GM21717 (cell line): ENCODE data around the gene MAS1L.
"Not testable (repeated sequence)": the region's sequence is repeated elsewhere in the genome, so short reads cannot be mapped to it uniquely, and the experiment has no call there.

Experiments
- ATAC-seq: cut with Tn5 transposase; IDR thresholded peaks from one replicate; pipeline ENCODE4 v1.9.1; 2021; ENCODE audit warnings: mild to moderate bottlenecking, moderate library complexity; ENCODE audit not compliant: unreplicated experiment

The MAS1L gene

DNA sequence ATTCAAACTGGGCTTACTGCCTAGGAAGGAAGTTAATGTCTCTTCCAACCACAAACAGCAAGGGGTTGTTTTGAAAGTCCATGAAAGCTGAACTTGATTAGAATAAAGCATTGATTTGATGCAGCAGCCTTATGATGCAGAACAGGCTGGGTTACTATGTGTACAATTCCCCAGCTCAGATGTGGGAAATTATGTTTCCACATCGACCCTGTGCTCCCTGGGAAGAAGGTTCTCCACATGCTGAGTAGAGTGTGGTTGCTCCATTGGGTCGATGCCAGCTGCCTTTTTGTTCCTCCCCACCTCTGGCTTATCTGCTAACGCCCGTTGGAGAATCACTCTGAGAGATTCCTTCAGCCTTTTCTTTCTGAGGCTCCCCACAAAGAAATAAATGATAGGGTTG lies 1.2 kb downstream of the MAS1L start:
- no peak for ATAC-seq

DNA sequence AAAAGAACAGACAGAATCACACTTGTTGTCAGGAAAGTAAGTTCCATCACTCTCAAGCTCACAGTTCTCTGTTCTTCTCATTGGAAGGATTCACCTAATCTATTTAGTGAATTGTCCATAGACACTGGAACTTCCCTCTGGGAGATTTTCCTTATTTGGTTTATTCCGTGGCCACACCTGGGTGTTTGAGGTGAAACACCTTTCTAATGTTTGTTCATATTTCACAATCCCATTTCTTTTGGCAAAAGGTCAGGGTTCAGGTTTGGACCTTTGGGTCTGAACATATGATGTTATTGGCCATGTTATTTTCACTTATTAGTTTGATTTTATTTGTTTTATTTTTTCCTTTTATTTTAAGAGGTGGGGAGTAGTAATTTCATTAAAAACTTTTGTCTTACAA lies 4.0 kb downstream of the MAS1L start:
- ATAC-seq, result no peak

DNA sequence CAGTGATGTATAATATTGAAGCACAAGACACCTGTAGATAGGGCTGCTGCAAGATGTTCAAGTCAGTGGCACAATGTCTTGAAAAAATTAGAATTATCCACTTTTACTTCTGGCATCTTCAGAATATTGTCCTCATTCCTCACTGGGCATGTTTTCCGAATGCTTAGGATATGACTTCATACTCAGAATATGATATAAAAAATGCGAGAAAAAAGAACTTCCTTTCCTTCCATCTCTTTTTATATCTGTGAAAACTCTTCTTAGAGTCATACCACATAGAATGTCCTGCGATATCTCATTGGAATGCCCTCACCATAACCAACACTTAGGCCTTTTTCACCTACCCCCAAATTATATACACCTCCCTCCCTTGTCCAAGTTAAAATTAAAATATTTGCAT lies 4.6 kb downstream of the MAS1L start:
- no peak for ATAC-seq

DNA sequence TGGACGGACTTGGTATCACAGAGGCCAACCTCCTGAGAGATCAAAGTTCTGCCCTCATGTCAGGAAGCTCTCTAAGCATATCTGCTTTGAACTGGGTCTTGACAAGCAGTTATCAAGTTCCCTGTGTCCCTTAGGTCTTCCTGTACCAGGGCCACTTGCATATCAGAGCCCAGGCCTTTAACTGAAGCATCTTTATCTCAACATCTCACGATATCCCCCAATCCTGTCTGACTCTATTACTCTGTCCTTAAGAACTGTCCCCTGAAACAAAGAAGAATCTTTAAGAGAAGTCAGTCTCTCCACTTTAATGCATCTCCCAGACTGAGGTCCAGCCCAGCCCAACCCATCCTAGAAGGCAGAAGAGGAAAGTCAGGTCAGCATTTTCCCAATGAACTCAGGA lies 8.2 kb downstream of the MAS1L start:
- ATAC-seq, result no peak

- ATAC-seq, result no peak
These were observed 9.0 kb downstream of the MAS1L start for GRCh38 chr6:29478740-29479139.

DNA sequence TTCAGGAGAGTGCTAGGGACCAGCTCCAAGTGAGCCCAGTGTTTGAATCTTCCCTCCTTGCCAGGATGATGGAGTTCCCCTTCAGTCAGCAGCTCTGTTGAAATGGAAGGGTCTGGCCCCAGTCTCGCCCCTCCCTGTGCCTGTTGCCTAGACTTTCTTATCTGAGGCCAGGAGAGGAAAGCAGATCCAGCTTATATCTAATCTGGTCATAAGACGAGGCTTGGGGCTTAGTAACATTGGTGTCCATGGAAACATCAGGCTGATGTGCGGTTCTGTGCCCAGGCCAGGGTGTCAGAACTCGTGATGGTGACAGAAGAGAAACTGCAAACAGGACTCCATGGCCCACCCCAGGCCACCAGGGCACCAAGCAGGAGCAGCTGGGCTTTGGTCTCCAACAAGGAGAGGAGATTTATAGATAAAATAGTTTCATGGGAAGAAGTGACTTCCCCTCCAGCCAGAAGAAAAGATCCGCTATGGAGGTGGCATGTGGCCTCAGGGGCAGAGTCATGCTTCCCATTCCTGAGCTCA lies 9.8 kb downstream of the MAS1L start:
- ATAC-seq, result no peak

DNA sequence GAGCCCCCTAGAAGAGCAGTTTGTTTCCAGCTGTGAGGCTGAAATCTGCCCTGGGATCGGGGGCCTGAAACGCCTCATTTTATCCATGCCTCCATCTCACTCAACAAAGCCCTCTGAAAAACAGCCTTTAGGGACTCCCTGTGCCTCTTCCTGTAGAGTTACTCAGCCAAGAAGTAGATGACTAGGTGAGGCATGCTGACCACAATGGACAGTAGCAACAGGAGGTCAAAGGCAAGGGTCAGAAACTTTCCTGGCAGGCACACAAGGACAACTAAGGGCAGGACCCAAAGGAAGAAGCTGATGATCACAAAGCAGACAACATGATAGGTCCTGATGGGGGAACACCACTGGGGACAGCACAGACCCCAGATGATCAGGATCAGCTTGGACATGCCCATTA lies 12.8 kb downstream of the MAS1L start:
- ATAC-seq, result no peak

DNA sequence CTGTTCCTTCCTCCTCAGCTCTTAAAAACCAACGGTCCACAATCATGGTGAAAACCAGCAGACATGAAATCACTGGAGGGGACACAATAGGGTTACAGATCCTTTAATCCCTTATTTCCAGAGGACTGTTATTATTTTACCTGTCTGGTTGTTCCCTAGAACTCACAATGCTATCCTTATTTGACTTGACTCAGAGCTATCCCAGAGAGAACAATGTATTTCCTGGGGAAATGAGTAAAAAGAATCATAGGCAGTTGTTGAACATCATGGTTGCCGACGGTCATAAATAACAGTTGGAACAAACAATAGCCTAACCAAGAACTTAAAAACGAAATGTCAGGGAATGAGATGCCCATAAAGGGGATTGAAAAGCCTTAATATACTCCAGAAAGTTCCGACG lies 21.5 kb downstream of the MAS1L start:
- no peak for ATAC-seq

DNA sequence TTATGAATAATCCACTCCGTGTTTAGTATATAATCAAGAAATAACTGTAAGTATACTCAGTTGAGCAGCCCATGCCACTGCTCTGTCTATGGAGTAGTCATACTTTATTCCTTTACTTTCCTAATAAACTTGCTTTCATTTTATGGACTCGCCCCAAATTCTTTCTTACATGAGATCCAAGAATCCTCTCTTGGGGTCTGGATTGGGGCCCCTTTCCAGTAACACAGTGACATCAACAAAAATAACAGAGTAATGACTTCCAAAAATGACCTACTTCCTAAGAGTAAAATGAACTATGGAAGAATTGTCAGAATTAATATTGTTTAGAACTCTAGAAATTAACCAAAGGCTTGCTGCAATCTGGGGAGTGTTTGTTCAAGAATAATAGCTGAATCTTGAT lies 22.0 kb downstream of the MAS1L start:
- no peak for ATAC-seq

GRCh38 chr6:29465279-29465678 lies 22.5 kb downstream of the MAS1L start:
- ATAC-seq, result no peak

DNA sequence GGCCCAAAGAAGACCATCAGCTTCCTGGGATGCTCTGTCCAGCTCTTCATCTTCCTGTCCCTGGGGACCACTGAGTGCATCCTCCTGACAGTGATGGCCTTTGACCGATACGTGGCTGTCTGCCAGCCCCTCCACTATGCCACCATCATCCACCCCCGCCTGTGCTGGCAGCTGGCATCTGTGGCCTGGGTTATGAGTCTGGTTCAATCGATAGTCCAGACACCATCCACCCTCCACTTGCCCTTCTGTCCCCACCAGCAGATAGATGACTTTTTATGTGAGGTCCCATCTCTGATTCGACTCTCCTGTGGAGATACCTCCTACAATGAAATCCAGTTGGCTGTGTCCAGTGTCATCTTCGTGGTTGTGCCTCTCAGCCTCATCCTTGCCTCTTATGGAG lies 25.7 kb downstream of the MAS1L start:
- ATAC-seq, result no peak

GRCh38 chr6:29461021-29461814 lies 26.5 kb downstream of the MAS1L start:
- ATAC-seq, result no peak

GRCh38 chr6:29456971-29457370 lies 30.8 kb downstream of the MAS1L start, which contains the start of the genes OR11A1 and OR2H1:
OR11A1 (minus strand) TSS chr6:29457071; CDS start chr6:29427641, 29,430 bp downstream.
OR2H1 (plus strand) TSS chr6:29457155; CDS start chr6:29461770, 4,615 bp downstream.
- no peak for ATAC-seq

- no peak for ATAC-seq
These were observed 36.1 kb downstream of the MAS1L start for GRCh38 chr6:29451471-29452193.

DNA sequence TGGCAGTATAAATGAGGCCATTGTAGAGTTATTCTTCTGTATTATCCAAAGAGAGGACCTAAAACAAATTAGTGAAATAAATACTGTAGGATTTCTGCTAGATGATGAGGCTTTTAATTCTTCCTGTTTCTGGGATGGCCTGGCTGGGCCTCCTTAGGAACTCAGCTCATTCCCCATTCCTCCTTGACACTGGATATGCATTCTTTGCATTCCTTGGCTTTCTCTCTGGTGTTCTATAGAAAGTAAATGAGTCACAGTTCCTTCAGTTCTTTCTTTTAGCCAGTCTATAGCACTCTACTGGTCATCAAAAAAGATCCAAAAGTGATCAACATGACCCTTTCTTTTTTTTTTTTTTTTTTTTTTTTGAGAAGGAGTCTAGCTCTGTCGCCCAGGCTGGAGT lies 40.1 kb downstream of the MAS1L start:
- no peak for ATAC-seq

GRCh38 chr6:29444031-29444430 lies 43.7 kb downstream of the MAS1L start:
- ATAC-seq, result not testable (repeated sequence)

DNA sequence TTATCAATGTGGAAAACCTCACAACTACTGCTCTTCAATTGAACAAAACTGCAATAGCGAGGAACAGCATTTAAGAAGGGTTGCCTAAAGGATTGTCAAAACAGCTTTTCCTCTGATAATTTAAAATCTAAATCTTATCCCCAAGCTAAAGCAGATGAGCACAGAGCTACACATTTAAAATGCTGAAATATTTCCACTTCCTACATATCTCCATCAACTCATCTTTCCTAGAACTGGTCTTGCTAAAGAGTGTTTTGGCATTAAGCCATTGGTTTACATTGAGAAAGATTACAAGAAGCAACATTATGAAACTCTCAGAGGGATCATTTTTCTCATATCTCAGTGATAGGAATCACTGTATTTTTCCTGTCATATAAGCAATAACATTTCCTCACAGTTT lies 45.0 kb downstream of the MAS1L start:
- ATAC-seq, result no peak

DNA sequence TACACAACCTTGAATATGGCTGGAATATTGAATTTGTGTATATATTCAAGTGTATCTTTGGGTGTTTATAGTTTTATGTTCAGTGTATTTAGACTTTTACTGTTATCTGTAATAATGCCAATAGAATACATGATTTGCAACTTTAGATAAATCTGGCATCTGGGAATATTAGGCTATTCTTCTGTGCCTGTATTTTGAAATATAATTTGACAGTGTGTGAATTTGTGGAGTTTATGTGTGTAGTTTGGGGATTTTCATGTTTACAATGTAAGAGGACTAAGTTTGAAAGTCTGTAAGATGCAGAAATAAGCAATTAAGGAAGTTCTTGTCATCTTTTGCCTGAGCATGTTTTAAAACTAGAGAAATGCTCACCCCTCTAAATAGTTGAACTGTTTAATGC lies 48.8 kb downstream of the MAS1L start, which contains the start of gene OR10C1:
Gene OR10C1 (plus strand): TSS at position 301 of the 400 bp plus-strand sequence. CDS start 710 bp downstream, outside the sequence.
- ATAC-seq, result no peak

GRCh38 chr6:29436730-29437129 lies 51.0 kb downstream of the MAS1L start:
- ATAC-seq, result not testable (repeated sequence)
